NCI-H128 (cell line): ENCODE results near the gene CASP9.

Experiments used
- DNase-seq: peaks from one replicate; lab custom pipeline; 2025; ENCODE audit not compliant: unreplicated experiment; lab: John Stamatoyannopoulos, UW

The CASP9 gene

GRCh38 chr1:15451014-15451722 lies 72.8 kb downstream of the CASP9 start:
- DNase-seq = no peak

- DNase-seq = no peak
These were observed 74.4 kb downstream of the CASP9 start for GRCh38 chr1:15449567-15449966.

- no peak for DNase-seq
These were observed 75.0 kb downstream of the CASP9 start for GRCh38 chr1:15448877-15449462.

- no peak for DNase-seq
These were observed 77.8 kb downstream of the CASP9 start for GRCh38 chr1:15446212-15446611.

GRCh38 chr1:15445390-15446122 lies 78.5 kb downstream of the CASP9 start:
- no peak for DNase-seq

- no peak for DNase-seq
These were observed 79.3 kb downstream of the CASP9 start for GRCh38 chr1:15444468-15445389.

GRCh38 chr1:15443281-15443680 lies 80.7 kb downstream of the CASP9 start:
- DNase-seq = no peak

- DNase-seq = no peak
These were observed 81.3 kb downstream of the CASP9 start for GRCh38 chr1:15442759-15443158.

- DNase-seq = no peak
These were observed 81.9 kb downstream of the CASP9 start for GRCh38 chr1:15442119-15442518.
